Osteocyte (in vitro differentiated cells): ENCODE measurements around the gene RFC2. TPM values are rescaled to one million over a fixed set of nuclear protein-coding genes. Genes with fewer than 3 reads are reported as not detected.
"Not testable (repeated sequence)": the region's sequence is repeated elsewhere in the genome, so short reads cannot be mapped to it uniquely, and the experiment has no call there.

Source experiments
- DNase-seq: peaks from one replicate; pipeline ENCODE4 v3.0.0; 2021; ENCODE audit warnings: mixed read lengths; ENCODE audit not compliant: unreplicated experiment; ENCODE audit errors: extremely low spot score
- H3K27ac Mint-ChIP-seq: one replicate; pipeline ENCODE4 v1.8.0; 2021; ENCODE audit warnings: mild to moderate bottlenecking, mixed read lengths; ENCODE audit not compliant: unreplicated experiment
- H3K27me3 Mint-ChIP-seq: one replicate; pipeline ENCODE4 v1.8.0; 2021; ENCODE audit warnings: mixed read lengths; ENCODE audit not compliant: unreplicated experiment
- H3K36me3 Mint-ChIP-seq: one replicate; pipeline ENCODE4 v1.8.0; 2021; ENCODE audit warnings: mixed read lengths; ENCODE audit not compliant: unreplicated experiment
- H3K4me1 Mint-ChIP-seq: one replicate; pipeline ENCODE4 v1.8.0; 2021; ENCODE audit warnings: mixed read lengths; ENCODE audit not compliant: unreplicated experiment
- H3K4me3 Mint-ChIP-seq: one replicate; pipeline ENCODE4 v1.8.0; 2021; ENCODE audit warnings: mild to moderate bottlenecking, moderate library complexity, mixed read lengths; ENCODE audit not compliant: unreplicated experiment
- H3K9me3 Mint-ChIP-seq: one replicate; pipeline ENCODE4 v1.8.0; 2021; ENCODE audit warnings: mixed read lengths; ENCODE audit not compliant: unreplicated experiment
- CTCF ChIP-seq: fragments of 200-600 bp; sonication (generic); IDR thresholded peaks from 2 replicates; pipeline ENCODE4 v1.5.0; 2021; ENCODE audit warnings: antibody characterized with exemption, mild to moderate bottlenecking, moderate library complexity
- total RNA-seq: library from RNA; stranded (reverse); gene quantifications from 2 replicates; pipeline ENCODE4 v1.2.1, GENCODE V29; 2021

Gene RFC2
- total RNA-seq, 1 donor from 2014 or later: 13.5 TPM

- TF ChIP-seq CTCF: no peak
These were observed 27.6 kb downstream of the RFC2 start for GRCh38 chr7:74226633-74227032.

GRCh38 chr7:74225400-74225799 is 28.8 kb downstream of the RFC2 start:
- Mint-ChIP-seq H3K27ac (no peak overlapping the region), H3K4me3 (no peak overlapping the region), H3K9me3 (no peaks in the 10 kb centered on the region), H3K27me3 (no peaks in the 10 kb centered on the region), H3K4me1 (no peaks in the 10 kb centered on the region), H3K36me3 (peaks cover 3% of the 10 kb centered on the region)
- no peak for TF ChIP-seq CTCF
- no peak for DNase-seq

More at GRCh38 chr7:74226633-74227032, 27.6 kb downstream of the RFC2 start:
- Mint-ChIP-seq H3K4me3 (no peak overlapping the region), H3K9me3 (no peaks in the 10 kb centered on the region), H3K27ac (no peak overlapping the region), H3K4me1 (no peaks in the 10 kb centered on the region), H3K36me3 (peaks cover 9% of the 10 kb centered on the region), H3K27me3 (no peaks in the 10 kb centered on the region)
- DNase-seq: no peak

GRCh38 chr7:74224907-74225306 is 29.3 kb downstream of the RFC2 start:
- not testable (repeated sequence) for H3K36me3 Mint-ChIP-seq, DNase-seq, H3K4me3 Mint-ChIP-seq, H3K27me3 Mint-ChIP-seq, H3K4me1 Mint-ChIP-seq, H3K27ac Mint-ChIP-seq, H3K9me3 Mint-ChIP-seq

- DNase-seq: no peak
- no peaks in the 10 kb centered on the region for H3K27me3 Mint-ChIP-seq
- no peak for TF ChIP-seq CTCF
- H3K4me3 Mint-ChIP-seq: no peak overlapping the region
- no peaks in the 10 kb centered on the region for H3K9me3 Mint-ChIP-seq
- H3K4me1 Mint-ChIP-seq: no peaks in the 10 kb centered on the region
- no peak overlapping the region for H3K27ac Mint-ChIP-seq
- H3K36me3 Mint-ChIP-seq: peaks cover 2% of the 10 kb centered on the region
These were observed 29.7 kb downstream of the RFC2 start for GRCh38 chr7:74224511-74224832.

GRCh38 chr7:74223711-74224510 is 30.3 kb downstream of the RFC2 start:
- Mint-ChIP-seq H3K27me3 (no peaks in the 10 kb centered on the region), H3K27ac (no peak overlapping the region), H3K36me3 (no peaks in the 10 kb centered on the region), H3K4me1 (no peaks in the 10 kb centered on the region), H3K4me3 (no peak overlapping the region), H3K9me3 (no peaks in the 10 kb centered on the region)
- DNase-seq: no peak
- TF ChIP-seq CTCF: no peak
